IgD-negative memory B cell (primary cell): ENCODE results near the gene EAPP. TPM values are rescaled to one million over a fixed set of nuclear protein-coding genes. Genes with fewer than 3 reads are reported as not detected.
"Not testable (repeated sequence)": the region's sequence is repeated elsewhere in the genome, so short reads cannot be mapped to it uniquely, and the experiment has no call there.

ENCODE experiments used
- H3K27ac Mint-ChIP-seq, 3 donors: one replicate each; pipeline ENCODE4 v1.8.0; 2020 to 2022; ENCODE audit warnings: mild to moderate bottlenecking in 3 of 3, mixed read lengths in 3 of 3, moderate library complexity in 1 of 3
- H3K27me3 Mint-ChIP-seq: one replicate; pipeline ENCODE4 v1.8.0; 2021; ENCODE audit warnings: mixed read lengths
- H3K36me3 Mint-ChIP-seq: one replicate; pipeline ENCODE4 v1.8.0; 2020; ENCODE audit warnings: mild to moderate bottlenecking, mixed read lengths
- H3K4me1 Mint-ChIP-seq, 3 donors: one replicate each; pipeline ENCODE4 v1.8.0; 2020 to 2022; ENCODE audit warnings: mixed read lengths in 3 of 3, mild to moderate bottlenecking in 1 of 3
- H3K4me3 Mint-ChIP-seq, 4 donors: one replicate each; pipeline ENCODE4 v1.8.0; 2020 to 2022; ENCODE audit warnings: mild to moderate bottlenecking in 4 of 4, mixed read lengths in 4 of 4, moderate library complexity in 3 of 4
- H3K9me3 Mint-ChIP-seq, 3 donors: one replicate each; pipeline ENCODE4 v1.8.0; 2020 to 2021; ENCODE audit warnings: mixed read lengths in 3 of 3, mild to moderate bottlenecking in 1 of 3
- polyA plus RNA-seq: library from polyadenylated mRNA; unstranded; fragments of 300-500 nt; fragmentation: Illumina TruSeq; gene quantifications from one replicate; pipeline ENCODE4 v1.2.3, GENCODE V29; 2021

EAPP gene
- polyA plus RNA-seq: 107 TPM

- Mint-ChIP-seq H3K27me3 (no peaks in the 10 kb centered on the region), H3K9me3 (no peaks in the 10 kb centered on the region), H3K27ac (peak within 1 kb of the TSS; percentile 98 to 99 (median 99)), H3K4me3 (peak within 1 kb of the TSS; percentile 97 to 99 (median 98)), H3K36me3 (no peaks in the 10 kb centered on the region), H3K4me1 (peaks cover 10 to 17% (median 13%) of the 10 kb centered on the region in 3 donors)
Measured at GRCh38 chr14:34539407-34540180, at the start of gene EAPP. EAPP (minus strand) TSS chr14:34539701; CDS start chr14:34539628, 73 bp downstream.

DNA sequence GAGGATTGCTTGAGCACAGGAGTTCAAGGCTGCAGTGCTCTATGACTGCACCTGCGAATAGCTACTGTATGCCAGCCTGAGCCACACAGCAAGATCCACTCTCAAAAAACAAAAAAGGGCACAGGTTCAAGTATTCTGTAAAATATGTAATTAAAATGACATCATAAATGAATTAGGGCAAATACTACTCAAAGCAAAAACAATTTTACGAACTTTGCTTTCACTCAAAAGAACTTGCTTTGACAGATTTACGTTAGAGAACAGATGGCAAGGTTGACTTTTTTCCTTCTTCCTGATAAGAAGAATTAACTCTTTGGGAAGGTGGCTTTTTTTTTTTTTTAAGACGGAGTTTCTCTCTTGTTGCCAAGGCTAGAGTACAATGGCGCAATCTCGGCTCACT is 44.0 kb upstream of the EAPP start:
- Mint-ChIP-seq H3K4me3 (peak overlapping the region in 1 of 4 donors; percentile 32), H3K4me1 (no peaks in the 10 kb centered on the region), H3K27me3 (no peaks in the 10 kb centered on the region), H3K36me3 (peaks cover 4% of the 10 kb centered on the region), H3K9me3 (no peaks in the 10 kb centered on the region), H3K27ac (no peak overlapping the region)

GRCh38 chr14:34582117-34582680 is 42.7 kb upstream of the EAPP start:
- Mint-ChIP-seq H3K27ac (no peak overlapping the region), H3K36me3 (peaks cover 4% of the 10 kb centered on the region), H3K9me3 (no peaks in the 10 kb centered on the region), H3K4me3 (no peak overlapping the region), H3K27me3 (no peaks in the 10 kb centered on the region), H3K4me1 (no peaks in the 10 kb centered on the region)

DNA sequence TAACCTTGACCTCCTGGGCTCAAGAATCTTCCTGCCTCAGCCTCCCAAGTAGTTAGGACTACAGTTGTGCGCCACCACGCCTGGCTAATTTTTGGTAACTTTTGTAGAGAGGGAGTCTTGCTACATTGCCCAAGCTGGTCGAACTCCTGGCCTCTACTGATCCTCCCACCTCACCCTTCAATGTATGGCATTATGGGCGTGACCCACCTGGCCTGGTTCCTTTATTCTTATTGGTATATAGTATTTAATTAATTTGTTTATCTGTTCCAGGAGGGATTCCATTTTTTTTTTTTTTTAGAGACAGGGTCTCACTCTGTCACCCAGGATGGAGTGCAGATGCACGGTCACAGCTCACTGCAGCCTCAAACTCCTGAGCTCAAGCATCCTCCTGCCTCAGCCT is 40.9 kb upstream of the EAPP start:
- Mint-ChIP-seq H3K36me3 (peaks cover 6% of the 10 kb centered on the region), H3K27ac (no peak overlapping the region), H3K9me3 (no peaks in the 10 kb centered on the region), H3K4me1 (peaks cover 0 to 1% (median 0%) of the 10 kb centered on the region in 3 donors), H3K4me3 (no peak overlapping the region), H3K27me3 (no peaks in the 10 kb centered on the region)

- H3K9me3 Mint-ChIP-seq: no peaks in the 10 kb centered on the region
- H3K27ac Mint-ChIP-seq: peak overlapping the region in 2 of 3 donors; percentile 28 to 59
- H3K4me1 Mint-ChIP-seq: peaks cover 0 to 1% (median 0%) of the 10 kb centered on the region in 3 donors
- H3K4me3 Mint-ChIP-seq: no peak overlapping the region
- H3K36me3 Mint-ChIP-seq: peaks cover 7% of the 10 kb centered on the region
- no peaks in the 10 kb centered on the region for H3K27me3 Mint-ChIP-seq
Measured at GRCh38 chr14:34571771-34572170, 32.3 kb upstream of the EAPP start.

DNA sequence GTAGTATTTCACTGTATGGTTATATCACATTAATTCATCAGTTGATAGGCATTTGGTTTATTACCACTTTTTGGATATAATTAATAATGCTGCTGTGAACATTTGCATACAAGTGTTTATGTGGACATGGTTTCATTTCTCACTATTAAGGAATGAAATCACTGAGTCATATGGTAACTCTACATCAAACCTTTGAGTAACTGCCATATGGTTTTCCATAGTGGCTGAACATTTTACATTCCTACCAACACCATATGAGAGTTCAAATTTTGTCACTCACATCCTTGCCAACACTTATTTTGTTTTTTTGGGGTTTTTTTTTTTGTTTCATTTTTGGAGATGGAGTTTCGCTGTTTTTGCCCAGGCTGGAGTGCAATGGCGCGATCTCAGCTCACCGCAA is 30.2 kb upstream of the EAPP start:
- Mint-ChIP-seq H3K9me3 (no peaks in the 10 kb centered on the region), H3K27ac (peak overlapping the region in 1 of 3 donors; percentile 13), H3K4me1 (no peaks in the 10 kb centered on the region), H3K4me3 (no peak overlapping the region), H3K27me3 (no peaks in the 10 kb centered on the region), H3K36me3 (peaks cover 6% of the 10 kb centered on the region)

GRCh38 chr14:34568803-34569202 is 29.3 kb upstream of the EAPP start:
- Mint-ChIP-seq H3K27me3 (no peaks in the 10 kb centered on the region), H3K27ac (no peak overlapping the region), H3K36me3 (peaks cover 8% of the 10 kb centered on the region), H3K4me1 (no peaks in the 10 kb centered on the region), H3K4me3 (no peak overlapping the region), H3K9me3 (no peaks in the 10 kb centered on the region)

DNA sequence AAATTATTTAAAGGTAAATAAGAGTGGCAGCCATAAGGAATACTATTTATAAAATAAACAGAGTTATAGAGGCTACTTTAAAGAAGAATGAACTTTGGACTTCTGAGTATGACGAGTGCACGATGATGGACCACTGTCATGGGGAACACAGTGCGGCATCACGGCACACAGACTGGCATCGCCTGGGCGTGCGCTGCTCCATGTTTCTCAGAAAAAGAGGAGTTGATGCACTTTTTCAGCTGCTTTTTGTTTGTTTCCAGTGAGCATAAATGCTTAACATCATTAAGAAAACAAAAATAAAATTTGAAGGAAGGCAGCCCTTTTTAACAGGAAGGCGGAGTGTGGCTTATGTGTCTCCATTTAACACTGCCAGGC is 23.3 kb upstream of the EAPP start:
- H3K36me3 Mint-ChIP-seq: peaks cover 5% of the 10 kb centered on the region

DNA sequence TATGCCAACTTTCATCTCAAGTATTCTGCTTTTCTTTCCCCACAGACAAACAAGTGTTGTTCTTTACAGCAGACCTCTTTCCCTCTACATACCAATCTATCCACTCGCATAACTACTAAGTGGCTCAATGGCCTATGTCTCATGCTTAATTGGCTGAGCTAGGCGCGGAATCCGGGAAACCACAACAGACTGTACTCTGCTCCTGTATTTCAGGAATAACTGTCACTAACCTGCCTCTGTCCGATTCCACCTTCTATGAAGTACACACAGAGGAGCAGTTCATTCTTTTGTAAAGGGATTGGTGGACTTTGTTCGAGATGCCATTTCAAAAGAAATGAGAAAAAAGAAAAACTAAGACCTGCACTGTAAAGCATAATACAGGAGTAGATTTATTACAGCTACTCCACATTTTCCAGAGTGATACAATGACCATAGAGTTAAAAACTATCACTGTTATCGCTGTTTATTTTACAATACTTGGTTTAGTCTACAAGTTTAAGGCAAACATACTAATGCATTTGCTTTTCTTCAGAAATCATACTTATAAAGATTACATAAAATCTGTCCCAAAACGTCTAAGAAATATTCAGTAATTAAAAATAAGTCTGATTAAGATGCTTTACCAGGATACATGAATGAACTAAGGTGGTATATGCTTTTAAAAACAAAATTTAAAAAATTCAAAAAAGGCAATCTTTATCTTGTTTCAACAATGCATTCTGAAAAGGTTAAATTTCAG is 22.7 kb upstream of the EAPP start:
- H3K36me3 Mint-ChIP-seq, H3K27me3 Mint-ChIP-seq, H3K4me3 Mint-ChIP-seq, H3K27ac Mint-ChIP-seq, H3K4me1 Mint-ChIP-seq, H3K9me3 Mint-ChIP-seq: not testable (repeated sequence)

More for the DNA sequence above, 23.3 kb upstream of the EAPP start:
- no peak overlapping the region for H3K4me3 Mint-ChIP-seq
- no peaks in the 10 kb centered on the region for H3K27me3 Mint-ChIP-seq
- H3K9me3 Mint-ChIP-seq: no peaks in the 10 kb centered on the region
- H3K4me1 Mint-ChIP-seq: no peaks in the 10 kb centered on the region
- peak overlapping the region in 1 of 3 donors; percentile 73 for H3K27ac Mint-ChIP-seq

GRCh38 chr14:34556498-34556829 is 17.0 kb upstream of the EAPP start:
- not testable (repeated sequence) for H3K4me3 Mint-ChIP-seq, H3K27ac Mint-ChIP-seq, H3K9me3 Mint-ChIP-seq, H3K27me3 Mint-ChIP-seq, H3K36me3 Mint-ChIP-seq
- peaks cover 12 to 16% (median 15%) of the 10 kb centered on the region in 3 donors for H3K4me1 Mint-ChIP-seq

- H3K36me3 Mint-ChIP-seq, H3K27ac Mint-ChIP-seq, H3K9me3 Mint-ChIP-seq, H3K27me3 Mint-ChIP-seq, H3K4me3 Mint-ChIP-seq: not testable (repeated sequence)
- peaks cover 15 to 16% (median 16%) of the 10 kb centered on the region in 3 donors for H3K4me1 Mint-ChIP-seq
Measured at GRCh38 chr14:34555583-34556497, 16.3 kb upstream of the EAPP start.

- Mint-ChIP-seq H3K4me1 (peaks cover 16 to 18% (median 16%) of the 10 kb centered on the region in 3 donors), H3K36me3 (peaks cover 5% of the 10 kb centered on the region), H3K9me3 (no peaks in the 10 kb centered on the region), H3K27me3 (no peaks in the 10 kb centered on the region), H3K4me3 (peak overlapping the region; percentile 64 to 89 (median 80)), H3K27ac (peak overlapping the region; percentile 9 to 93 (median 92))
Measured at GRCh38 chr14:34554540-34555250, 15.2 kb upstream of the EAPP start.

- H3K36me3 Mint-ChIP-seq, H3K9me3 Mint-ChIP-seq, H3K27me3 Mint-ChIP-seq: not testable (repeated sequence)
- Mint-ChIP-seq H3K27ac (peak overlapping the region in 1 of 3 donors; percentile 91), H3K4me1 (peaks cover 10 to 15% (median 12%) of the 10 kb centered on the region in 3 donors), H3K4me3 (peak overlapping the region in 1 of 4 donors; percentile 78)
Measured at GRCh38 chr14:34549276-34549966, 9.9 kb upstream of the EAPP start.
